HepG2 (cell line): ENCODE data around the gene BRIP1. TPM values are rescaled to one million over a fixed set of nuclear protein-coding genes. Genes with fewer than 3 reads are reported as not detected.

ENCODE experiments used
- ATAC-seq: fragments of 200-7000 bp; cut with Tn5 transposase; 3 replicates; pipeline ENCODE4 v1.9.1; 2020; ENCODE audit warnings: mild to moderate bottlenecking, moderate library complexity
- BruUV-seq: library from RNA; stranded (reverse); fragments of 400-500 nt; replicated peaks from 2 replicates; lab custom pipeline; 2021; lab: Mats Ljungman, UMichigan
- CTCF ChIA-PET: fragments of 300-600 bp; formaldehyde crosslinking; extraction: SDS; loops from one replicate; lab custom pipeline; 2021; ENCODE audit warnings: low total read pairs, inconsistent platforms, low intra/inter-chr PET ratio; lab: Yijun Ruan, JAX
- POLR2A ChIA-PET: fragments of 350-600 bp; sonication (Branson Sonifier 250); formaldehyde crosslinking; loops from one replicate; lab custom pipeline; 2020; ENCODE audit warnings: antibody characterized with exemption, inconsistent platforms; lab: Yijun Ruan, JAX
- DNase-seq: peaks from one replicate; pipeline ENCODE4 v3.0.0-alpha.2; 2015; ENCODE audit warnings: low spot score
- FAIRE-seq: peaks from 3 replicates; lab custom pipeline; 2011; peaks lifted over from hg19 to GRCh38; lab: Jason Lieb, UNC
- H2AFZ ChIP-seq: one replicate; pipeline ENCODE4 v1.6.1; 2011; ENCODE audit warnings: low read length, inconsistent platforms
- H3K27ac ChIP-seq: fragments of 300-600 bp; 3 replicates; pipeline ENCODE4 v1.8.0; 2011; ENCODE audit warnings: mixed run types, mild to moderate bottlenecking, mixed read lengths, low read length, inconsistent platforms; ENCODE audit not compliant: insufficient read depth; ENCODE audit errors: extremely low read length
- H3K27me3 ChIP-seq, 2 experiments: fragments of 200-600 bp in 1 of 2; 2 replicates in 1 of 2; 3 replicates in 1 of 2; pipeline versions ENCODE4 v1.6.0 to v1.8.0; 2011; ENCODE audit warnings: low read length in 2 of 2, mild to moderate bottlenecking in 2 of 2, moderate library complexity in 2 of 2, inconsistent platforms in 1 of 2; ENCODE audit not compliant: insufficient read depth in 2 of 2, control insufficient read depth in 1 of 2
- H3K36me3 ChIP-seq, 2 experiments: fragments of 200-600 bp in 1 of 2; replicated peaks in 1 of 2; 2 replicates in 1 of 2; 3 replicates in 1 of 2; pipeline versions ENCODE4 v1.5.1 to v1.8.0; 2011; ENCODE audit warnings: low read length in 2 of 2, inconsistent platforms in 1 of 2; ENCODE audit not compliant: insufficient read depth in 2 of 2, control insufficient read depth in 1 of 2
- H3K4me1 ChIP-seq: 2 replicates; pipeline ENCODE4 v1.5.1; 2012; ENCODE audit warnings: low read length, inconsistent platforms; ENCODE audit not compliant: insufficient read depth
- H3K4me2 ChIP-seq: 2 replicates; pipeline ENCODE4 v1.6.0; 2011; ENCODE audit warnings: low read depth, low read length, inconsistent platforms
- H3K4me3 ChIP-seq, 3 experiments: fragments of 200-600 bp in 1 of 3; sonication (generic), shearing (Covaris generic) in 1 of 3; replicated peaks in 1 of 3; 2 replicates each; pipeline ENCODE4 v1.5.1; 2011 to 2016; ENCODE audit warnings: low read length in 3 of 3, inconsistent platforms in 2 of 3, low read depth in 2 of 3, mild to moderate bottlenecking in 2 of 3, control low read depth in 1 of 3, mixed read lengths in 1 of 3; ENCODE audit not compliant: insufficient read depth in 1 of 3
- H3K79me2 ChIP-seq: one replicate; pipeline ENCODE4 v1.6.1; 2011; ENCODE audit warnings: low read length, inconsistent platforms; ENCODE audit not compliant: insufficient read depth
- H3K9ac ChIP-seq: 2 replicates; pipeline ENCODE4 v1.6.0; 2011; ENCODE audit warnings: mild to moderate bottlenecking, low read depth, low read length, inconsistent platforms; ENCODE audit not compliant: insufficient read depth
- H3K9me3 ChIP-seq: 2 replicates; pipeline ENCODE4 v1.5.1; 2012; ENCODE audit warnings: mild to moderate bottlenecking, low read length
- H4K20me1 ChIP-seq: 2 replicates; pipeline ENCODE4 v1.6.0; 2011; ENCODE audit warnings: inconsistent platforms, mild to moderate bottlenecking, low read length, moderate library complexity; ENCODE audit not compliant: insufficient read depth
- CBFB ChIP-seq: sonication (generic); formaldehyde crosslinking; IDR thresholded peaks from 2 replicates; pipeline ENCODE4 v1.4.0; 2020; ENCODE audit warnings: missing genetic modification reagents
- HCFC1 ChIP-seq: fragments of 150-350 bp; IDR thresholded peaks from 2 replicates; pipeline ENCODE4 v1.6.1; 2014; ENCODE audit warnings: low read depth, low read length
- NPAS2 ChIP-seq: sonication (generic); formaldehyde crosslinking; IDR thresholded peaks from 2 replicates; pipeline ENCODE4 v1.8.0; 2022; ENCODE audit warnings: mild to moderate bottlenecking, missing genetic modification reagents, borderline replicate concordance
- RFX1 ChIP-seq: fragments of 450-650 bp; IDR thresholded peaks from 2 replicates; pipeline ENCODE4 v1.6.1; 2017
- WGBS: methylation state at CpG from one replicate; pipeline ENCODE4 v1.1.6; 2017; ENCODE audit warnings: low lambda C conversion rate; 5-methylcytosine and 5-hydroxymethylcytosine counted together
- in situ Hi-C: cut with HindIII; loops from 2 replicates; pipeline ENCODE4 v1.10.0; 2017; ENCODE audit warnings: low pct_unique_long_range_greater_than_20kb; ENCODE audit not compliant: extremely low pct_ligation_motif_present
- intact Hi-C: fragments of 100-400 bp; cut with micrococcal nuclease; formaldehyde crosslinking; loops from one replicate; pipeline ENCODE4 v1.10.0; 2022; ENCODE audit not compliant: unreplicated experiment
- polyA plus RNA-seq, 8 experiments: library from polyadenylated mRNA; depleted of rRNA in 3 of 8; stranded (reverse) in 7 of 8; unstranded in 1 of 8; fragments of >200 nt; fragmentation: Illumina TruSeq in 4 of 8; extraction: Trizol in 4 of 8; gene quantifications; 2 replicates each; pipeline versions ENCODE4 v1.2.1 to v1.2.3, GENCODE V29; 2011 to 2016; ENCODE audit warnings: low read depth in 4 of 8, missing spikeins in 1 of 8, mixed read lengths in 1 of 8; ENCODE audit not compliant: insufficient read depth in 1 of 8
- total RNA-seq, 5 experiments: library from RNA; depleted of rRNA; stranded (reverse); fragments of >200 nt; fragmentation: Illumina TruSeq; extraction: Trizol; gene quantifications; 2 replicates each; pipeline ENCODE4 v1.2.3, GENCODE V29; 2016; ENCODE audit warnings: low read depth in 1 of 5

Gene BRIP1
- total and polyA plus RNA-seq, 2 of the 13 experiments (the other 11 are each of a cell fraction or from before 2014, with no cell fraction given), result 3.8 to 27.7 TPM

- TF ChIP-seq NPAS2 (CRISPR knock-in tag), result no peak
- no peaks in the 10 kb centered on the region for H4K20me1 ChIP-seq
- no peak overlapping the region for H2AFZ ChIP-seq
- DNase-seq (no peak), FAIRE-seq (no peak), ATAC-seq (no peak)
- no peaks in the 10 kb centered on the region for H3K27me3 ChIP-seq
- intact Hi-C loops, result no loop called here
- H3K27ac ChIP-seq, result no peak overlapping the region
- H3K9ac ChIP-seq, result no peak overlapping the region
- CTCF ChIA-PET, result no interaction called here
- POLR2A ChIA-PET, result no interaction called here
- no peak overlapping the region for H3K4me2 ChIP-seq
- H3K79me2 ChIP-seq, result no peaks in the 10 kb centered on the region
- in situ Hi-C loops, result no loop called here
- peaks cover 0 to 6% of the 10 kb centered on the region in 2 experiments; a peak in 1 of 5 replicates for H3K36me3 ChIP-seq
- H3K9me3 ChIP-seq, result peaks cover 8% of the 10 kb centered on the region; the same call in 1 of the 2 replicates
- no TSS peak for BruUV-seq
- no peak overlapping the region for H3K4me3 ChIP-seq
- peaks cover 1% of the 10 kb centered on the region for H3K4me1 ChIP-seq
Observed at GRCh38 chr17:61718022-61718421, 145.3 kb downstream of the BRIP1 start.

DNA sequence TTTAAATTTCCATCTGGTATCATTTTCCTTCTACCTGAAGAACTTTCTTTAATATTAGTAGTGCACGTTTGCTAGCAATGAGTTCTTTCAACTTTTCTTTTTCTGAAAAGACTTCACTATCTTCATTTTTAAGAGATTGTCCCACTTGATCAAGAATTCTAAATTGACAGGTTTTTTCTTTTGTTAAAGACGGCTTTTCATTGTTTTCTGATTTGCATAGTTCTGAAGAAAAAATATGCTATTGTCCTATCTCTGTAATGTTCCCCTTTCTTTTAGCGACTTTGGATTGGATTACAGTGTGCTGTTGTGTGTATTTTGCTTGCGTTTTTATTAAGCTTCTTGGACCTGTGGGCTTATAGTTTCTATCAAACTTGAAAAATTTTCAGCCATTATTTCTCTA, 146.0 kb downstream of the BRIP1 start:
- intact Hi-C loops (no loop called here), in situ Hi-C loops (no loop called here)
- H2AFZ ChIP-seq, result no peak overlapping the region
- ATAC-seq (no peak), DNase-seq (no peak), FAIRE-seq (no peak)
- H3K4me1 ChIP-seq, result no peaks in the 10 kb centered on the region
- TF ChIP-seq RFX1, result no peak
- no peak for TF ChIP-seq HCFC1
- no peak for TF ChIP-seq CBFB
- no peak overlapping the region for H3K4me2 ChIP-seq
- POLR2A ChIA-PET, result no interaction called here
- H3K36me3 ChIP-seq, result peaks cover 0 to 6% of the 10 kb centered on the region in 2 experiments; a peak in 1 of 5 replicates
- BruUV-seq, result no TSS peak
- H3K27me3 ChIP-seq, result no peaks in the 10 kb centered on the region
- CTCF ChIA-PET, result no interaction called here
- H3K4me3 ChIP-seq, result no peak overlapping the region
- H3K27ac ChIP-seq, result no peak overlapping the region
- H3K9me3 ChIP-seq, result peaks cover 8% of the 10 kb centered on the region; the same call in 1 of the 2 replicates
- H3K79me2 ChIP-seq, result no peaks in the 10 kb centered on the region
- 96% methylated on average over 4 of the region's 4 CpGs for WGBS
- H3K9ac ChIP-seq, result no peak overlapping the region
- no peaks in the 10 kb centered on the region for H4K20me1 ChIP-seq
